Heart right ventricle (tissue), 16 donors: ENCODE data around the gene PARP4. TPM values are rescaled to one million over a fixed set of nuclear protein-coding genes. Genes with fewer than 3 reads are reported as not detected.
"Not testable (repeated sequence)": the region's sequence is repeated elsewhere in the genome, so short reads cannot be mapped to it uniquely, and the experiment has no call there.

Source experiments
- ATAC-seq, 8 donors: fragments of 200-7000 bp; cut with Tn5 transposase; one replicate each; pipeline ENCODE4 v1.9.1; 2020; ENCODE audit warnings: mild to moderate bottlenecking in 8 of 8, moderate library complexity in 8 of 8, moderate number of reproducible peaks in 1 of 8
- DNase-seq, 2 donors: peaks; one replicate each; pipeline ENCODE4 v3.0.0-alpha.2; 2020
- H3K27ac ChIP-seq, 10 donors: fragments of 200-600 bp; sonication (generic) in 2 of 10; one replicate each; pipeline versions ENCODE4 v1.5.0 to v1.8.0; 2020 to 2022; ENCODE audit warnings: mild to moderate bottlenecking in 3 of 10
- H3K27me3 ChIP-seq, 7 donors: fragments of 200-600 bp; one replicate each; pipeline ENCODE4 v1.8.0; 2021 to 2022; ENCODE audit warnings: mild to moderate bottlenecking in 2 of 7
- H3K36me3 ChIP-seq, 9 donors: fragments of 200-600 bp; sonication (generic) in 1 of 9; one replicate each; pipeline versions ENCODE4 v1.5.0 to v1.8.0; 2020 to 2022; ENCODE audit warnings: mild to moderate bottlenecking in 2 of 9
- H3K4me1 ChIP-seq, 9 donors: fragments of 200-600 bp; sonication (generic) in 1 of 9; one replicate each; pipeline versions ENCODE4 v1.5.0 to v1.8.0; 2020 to 2022; ENCODE audit warnings: mild to moderate bottlenecking in 4 of 9
- H3K4me3 ChIP-seq, 10 donors: fragments of 200-600 bp; sonication (generic) in 2 of 10; one replicate each; pipeline versions ENCODE4 v1.5.0 to v1.8.0; 2020 to 2022; ENCODE audit warnings: mild to moderate bottlenecking in 7 of 10, moderate library complexity in 2 of 10
- H3K9me3 ChIP-seq, 11 donors: fragments of 200-600 bp in 10 of 11; sonication (generic) in 2 of 11; one replicate each; pipeline versions ENCODE4 v1.5.0 to v1.8.0; 2013 to 2022; ENCODE audit warnings: mild to moderate bottlenecking in 2 of 11, control low read depth in 1 of 11, moderate library complexity in 1 of 11
- CTCF ChIP-seq, 9 donors: fragments of 200-600 bp; sonication (generic) in 2 of 9; IDR thresholded peaks; one replicate each; pipeline versions ENCODE4 v1.5.0 to v1.8.0; 2021 to 2022; ENCODE audit warnings: antibody characterized with exemption in 9 of 9, mild to moderate bottlenecking in 5 of 9, moderate library complexity in 1 of 9
- WGBS, 2 donors: extraction: QIAGEN DNeasy Blood & Tissue Kit; methylation state at CpG; one replicate each; pipeline ENCODE4 v1.1.7; 2013; ENCODE audit warnings: inconsistent platforms in 1 of 2; 5-methylcytosine and 5-hydroxymethylcytosine counted together
- intact Hi-C, 10 donors: fragments of 100-400 bp; cut with DNase I; formaldehyde crosslinking; loops; one replicate each; pipeline versions ENCODE4 v1.11.1 to v1.14.2; 2022
- polyA plus RNA-seq, 2 donors: library from polyadenylated mRNA; stranded (reverse); fragments of 200-250 nt; gene quantifications; one replicate each; pipeline ENCODE4 v1.2.3, GENCODE V29; 2013
- total RNA-seq, 10 donors: library from RNA; stranded (reverse); fragmentation: NEBNext Ultra II Directional in 3 of 10; extraction: Animal tissue kit (Norgen Biotek cat#: 25700) in 3 of 10; gene quantifications; one replicate each; pipeline versions ENCODE4 v1.2.1 to v1.2.4, GENCODE V29; 2021 to 2023
- donor health status: Arrhythmogenic right ventricular cardiomyopathy.
- donor health status: ischemic (EF 13 %, LVEDD 7.1; RV severe dilation, severe dysfunction).
- donor health status: healthy with polysubstance abuse.
- donor health status: DM: no; HTN: yes; CAD: no.
- donor health status: DM: no; HTN: no; CAD: no.
- donor health status: ischemic (EF 25% LVEDD 6.9; RV normal size, moderate dysfunction).
- donor health status: ischemic (EF 25% LVEDD 5.7; RV mildly dilated, moderate dysfunction).
- donor health status: healthy.
- donor health status: DM: yes; HTN: yes; CAD: no.
- donor health status: Ischemic cardiomyopathy.
- donor health status: ischemic (EF 35%, LVEDD 5.7; RV mildly dilated, moderate dysfunction).
- donor health status: nonischemic (EF 11% LVEDD 7.7; RV severe dilation, severe dysfunction).
- donor health status: DM: yes; HTN: yes; CAD: no.
- donor health status: PGD.
- donor health status: ischemic (EF 29% LVEDD 5.4; RV normal size, mild dysfunction).
- donor health status: nonischemic (EF 23%, LVEDD 6.1; RV moderate dilation, normal function).

Gene PARP4
- total and polyA plus RNA-seq, 12 donors: 8.3 to 33.6 (median 22.9) TPM

DNA sequence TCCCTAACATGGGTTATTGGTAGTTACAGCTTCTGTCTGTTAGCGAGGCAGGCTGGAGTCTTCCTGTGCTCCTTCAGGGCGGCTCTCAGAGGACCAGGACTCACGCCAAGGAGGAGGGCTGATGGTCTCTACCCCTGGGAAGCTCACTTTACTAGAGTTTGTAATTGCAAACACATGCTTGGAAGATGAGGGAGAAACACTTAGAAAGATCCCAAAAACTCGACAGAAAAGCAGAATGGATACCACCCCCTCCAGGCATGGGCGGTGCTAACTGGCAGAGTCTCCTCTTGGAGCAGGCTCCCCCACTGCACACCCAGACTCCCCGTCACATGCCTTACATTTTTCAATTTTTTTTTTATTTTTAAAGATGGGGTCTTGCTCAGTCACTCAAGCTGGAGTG is 62.0 kb downstream of the PARP4 start:
- Histone ChIP-seq H3K27me3 (no peaks in the 10 kb centered on the region), H3K36me3 (peaks cover 0 to 97% (median 53%) of the 10 kb centered on the region in 9 donors), H3K27ac (no peak overlapping the region), H3K9me3 (no peaks in the 10 kb centered on the region), H3K4me1 (peaks cover 0 to 8% (median 0%) of the 10 kb centered on the region in 9 donors), H3K4me3 (no peak overlapping the region)
- ATAC-seq (peak in 4 of 8 donors; percentile 41 to 86 (median 56)), DNase-seq (peak; percentile 17 to 25)
- intact Hi-C loops: no loop called here
- no peak for TF ChIP-seq CTCF (IDR thresholded peaks at IDR 0.05)
- 73% methylated on average over 6 of the region's 6 CpGs for WGBS, 2 donors

DNA sequence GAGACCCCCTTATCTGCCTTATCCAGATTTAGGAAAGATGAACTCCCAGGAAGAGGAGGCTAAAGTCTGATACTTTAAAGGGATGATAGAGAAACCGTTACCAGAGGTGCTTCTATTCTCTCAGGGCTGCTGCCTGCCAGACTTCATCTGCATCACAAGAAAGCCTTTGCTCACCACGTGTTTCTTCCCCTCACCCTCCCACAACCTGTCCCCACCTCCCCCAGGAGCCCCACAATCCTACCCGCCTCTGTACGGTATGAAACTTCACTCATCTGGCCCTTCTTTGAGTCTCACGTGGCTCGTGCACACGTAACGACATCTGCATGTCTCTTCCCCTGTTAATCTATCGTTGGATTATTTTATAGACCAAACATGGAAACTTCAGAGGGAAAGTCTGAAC is 67.7 kb downstream of the PARP4 start:
- 83 to 89% methylated on average over 9 of the region's 9 CpGs for WGBS, 2 donors
- intact Hi-C loops, H3K4me3 ChIP-seq, DNase-seq, ATAC-seq, H3K4me1 ChIP-seq, H3K27me3 ChIP-seq, H3K27ac ChIP-seq, H3K9me3 ChIP-seq: not testable (repeated sequence)
- H3K36me3 ChIP-seq: peaks cover 0 to 96% (median 37%) of the 10 kb centered on the region in 9 donors

GRCh38 chr13:24443366-24443765 is 69.2 kb downstream of the PARP4 start:
- TF ChIP-seq CTCF (IDR thresholded peaks at IDR 0.05): no peak
- Histone ChIP-seq H3K4me1 (no peaks in the 10 kb centered on the region), H3K4me3 (no peak overlapping the region), H3K27ac (no peak overlapping the region), H3K9me3 (no peaks in the 10 kb centered on the region), H3K36me3 (peaks cover 0 to 96% (median 45%) of the 10 kb centered on the region in 9 donors), H3K27me3 (no peaks in the 10 kb centered on the region)
- intact Hi-C loops: no loop called here
- 81 to 92% methylated on average over 4 of the region's 4 CpGs for WGBS, 2 donors
- no peak for DNase-seq
- ATAC-seq: no peak

DNA sequence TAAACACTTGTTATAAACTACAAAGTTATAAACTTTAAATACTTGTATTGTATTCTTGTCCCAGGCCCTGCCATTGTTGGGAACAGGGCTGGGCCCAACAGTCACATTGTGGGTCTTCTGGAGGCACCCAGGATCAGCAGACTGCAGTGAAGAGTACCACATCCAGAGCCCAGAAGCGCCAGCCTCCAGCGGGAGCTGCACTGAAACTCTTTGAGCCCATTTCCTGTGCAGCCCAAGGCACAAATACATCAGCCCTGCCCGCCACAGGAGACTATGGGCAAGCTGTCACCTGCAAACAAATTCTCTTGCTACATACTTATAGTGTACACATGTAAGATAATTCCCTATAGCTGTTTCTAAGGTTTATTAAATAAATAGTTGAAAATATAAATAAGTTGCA is 86.5 kb downstream of the PARP4 start:
- intact Hi-C loops, DNase-seq, H3K4me3 ChIP-seq, H3K27me3 ChIP-seq, ATAC-seq, H3K27ac ChIP-seq, H3K4me1 ChIP-seq: not testable (repeated sequence)
- Histone ChIP-seq H3K36me3 (peaks cover 0 to 95% (median 45%) of the 10 kb centered on the region in 9 donors), H3K9me3 (peaks cover 0 to 20% (median 3%) of the 10 kb centered on the region in 11 donors)
- WGBS, 2 donors: 99% methylated on average over 3 of the region's 3 CpGs

DNA sequence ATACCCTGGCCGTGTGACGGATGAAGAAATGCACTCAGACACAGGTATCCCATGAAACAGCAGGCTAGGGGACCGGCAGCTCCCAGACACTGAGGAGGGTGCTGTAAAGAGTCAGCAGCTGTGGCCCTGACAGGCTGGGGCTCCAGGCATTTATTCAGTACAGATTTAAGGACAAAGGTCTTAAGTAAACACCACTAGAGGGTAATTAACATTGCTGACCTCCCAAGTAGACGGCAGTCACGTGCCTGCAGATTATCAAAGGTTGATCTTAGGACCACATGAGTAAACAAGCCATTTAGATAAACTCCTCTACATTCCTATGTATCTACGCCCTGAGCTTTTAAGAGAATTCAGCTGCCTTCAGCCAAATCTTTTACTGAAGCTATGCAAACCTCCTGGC is 92.9 kb downstream of the PARP4 start:
- Histone ChIP-seq H3K36me3 (peaks cover 0 to 62% (median 21%) of the 10 kb centered on the region in 9 donors), H3K9me3 (peaks cover 0 to 22% (median 2%) of the 10 kb centered on the region in 11 donors)
- H3K4me1 ChIP-seq, intact Hi-C loops, H3K27me3 ChIP-seq, ATAC-seq, H3K4me3 ChIP-seq, H3K27ac ChIP-seq, DNase-seq: not testable (repeated sequence)
- WGBS, 2 donors: 75 to 84% methylated on average over 6 of the region's 6 CpGs

GRCh38 chr13:24407844-24408243 is 104.7 kb downstream of the PARP4 start:
- DNase-seq (no peak), ATAC-seq (no peak)
- intact Hi-C loops: loop anchor here in 1 of 10 donors (10.0 kb wide), 1 partner anchor 153 kb away; no protein-coding TSS in a partner anchor
- no peak overlapping the region for H3K27ac ChIP-seq
- WGBS, 2 donors: 73 to 76% methylated on average over 3 of the region's 3 CpGs
- peaks cover 0 to 8% (median 0%) of the 10 kb centered on the region in 7 donors for H3K27me3 ChIP-seq
- no peaks in the 10 kb centered on the region for H3K36me3 ChIP-seq
- H3K4me3 ChIP-seq: no peak overlapping the region
- peaks cover 0 to 4% (median 0%) of the 10 kb centered on the region in 11 donors for H3K9me3 ChIP-seq
- no peaks in the 10 kb centered on the region for H3K4me1 ChIP-seq
- TF ChIP-seq CTCF (IDR thresholded peaks at IDR 0.05): no peak
